T1000 (cell line): ENCODE measurements around the gene SCAMP3.
A peak's percentile ranks its signal among the peaks of the same experiment; 100 is the strongest.

Experiments
- DNase-seq: peaks from one replicate; lab custom pipeline; 2025; ENCODE audit warnings: mixed read lengths; lab: John Stamatoyannopoulos, UW

Gene SCAMP3

DNA sequence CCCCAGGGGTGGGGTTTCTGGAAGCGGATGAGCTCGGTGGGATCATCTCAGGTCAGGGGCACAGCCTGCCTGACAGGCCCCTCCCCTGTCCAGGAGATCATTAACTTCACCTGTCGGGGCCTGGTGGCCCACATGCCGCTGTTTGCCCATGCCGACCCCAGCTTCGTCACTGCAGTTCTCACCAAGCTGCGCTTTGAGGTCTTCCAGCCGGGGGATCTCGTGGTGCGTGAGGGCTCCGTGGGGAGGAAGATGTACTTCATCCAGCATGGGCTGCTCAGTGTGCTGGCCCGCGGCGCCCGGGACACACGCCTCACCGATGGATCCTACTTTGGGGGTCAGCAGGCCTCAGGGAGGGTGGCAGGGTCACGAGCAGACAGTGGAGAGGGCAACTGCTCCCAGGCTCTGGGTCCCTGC lies 23.5 kb upstream of the SCAMP3 start:
- no peak for DNase-seq

DNA sequence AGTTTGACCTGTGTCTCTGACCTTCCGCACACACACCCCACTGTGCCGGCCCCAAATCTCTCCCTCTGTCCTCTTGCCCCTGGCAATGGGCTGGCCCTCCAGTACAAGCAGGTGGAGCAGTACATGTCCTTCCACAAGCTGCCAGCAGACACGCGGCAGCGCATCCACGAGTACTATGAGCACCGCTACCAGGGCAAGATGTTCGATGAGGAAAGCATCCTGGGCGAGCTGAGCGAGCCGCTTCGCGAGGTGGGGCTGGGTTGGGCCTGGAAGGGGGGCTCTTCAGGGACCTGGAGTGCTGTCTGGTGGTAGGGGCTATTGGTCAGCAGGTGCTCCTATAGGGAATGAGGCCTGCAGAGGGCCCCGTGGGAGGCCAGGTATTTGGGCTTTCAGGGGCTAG lies 22.9 kb upstream of the SCAMP3 start:
- no peak for DNase-seq

DNA sequence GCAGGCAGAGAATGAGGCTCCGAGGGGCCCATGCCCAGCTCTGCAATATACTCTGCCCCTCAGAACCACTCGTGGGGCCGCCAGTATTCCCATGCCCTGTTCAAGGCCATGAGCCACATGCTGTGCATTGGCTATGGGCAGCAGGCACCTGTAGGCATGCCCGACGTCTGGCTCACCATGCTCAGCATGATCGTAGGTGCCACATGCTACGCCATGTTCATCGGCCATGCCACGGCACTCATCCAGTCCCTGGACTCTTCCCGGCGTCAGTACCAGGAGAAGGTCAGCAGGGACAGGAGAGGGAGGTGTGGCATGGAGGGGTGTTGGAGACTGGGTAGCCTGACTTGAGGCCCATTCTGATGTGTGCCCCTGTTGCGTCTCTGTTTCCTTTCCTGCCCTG lies 22.3 kb upstream of the SCAMP3 start:
- no peak for DNase-seq

DNA sequence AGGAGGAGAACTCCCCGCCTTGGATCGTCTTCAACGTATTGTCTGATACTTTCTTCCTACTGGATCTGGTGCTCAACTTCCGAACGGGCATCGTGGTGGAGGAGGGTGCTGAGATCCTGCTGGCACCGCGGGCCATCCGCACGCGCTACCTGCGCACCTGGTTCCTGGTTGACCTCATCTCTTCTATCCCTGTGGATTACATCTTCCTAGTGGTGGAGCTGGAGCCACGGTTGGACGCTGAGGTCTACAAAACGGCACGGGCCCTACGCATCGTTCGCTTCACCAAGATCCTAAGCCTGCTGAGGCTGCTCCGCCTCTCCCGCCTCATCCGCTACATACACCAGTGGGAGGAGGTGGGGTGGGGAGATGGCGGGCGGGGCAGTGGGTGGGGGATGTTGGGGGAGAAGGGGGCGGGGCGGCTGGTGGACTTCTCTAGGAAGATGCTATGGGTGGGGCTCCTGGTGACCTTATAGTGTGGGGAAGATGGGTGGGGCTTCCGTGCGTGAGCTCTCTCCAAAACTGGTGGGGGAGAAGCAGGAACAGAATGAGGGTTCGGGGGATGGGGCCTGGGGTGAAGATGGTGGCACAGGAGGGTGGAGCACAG lies 20.4 kb upstream of the SCAMP3 start:
- no peak for DNase-seq

DNA sequence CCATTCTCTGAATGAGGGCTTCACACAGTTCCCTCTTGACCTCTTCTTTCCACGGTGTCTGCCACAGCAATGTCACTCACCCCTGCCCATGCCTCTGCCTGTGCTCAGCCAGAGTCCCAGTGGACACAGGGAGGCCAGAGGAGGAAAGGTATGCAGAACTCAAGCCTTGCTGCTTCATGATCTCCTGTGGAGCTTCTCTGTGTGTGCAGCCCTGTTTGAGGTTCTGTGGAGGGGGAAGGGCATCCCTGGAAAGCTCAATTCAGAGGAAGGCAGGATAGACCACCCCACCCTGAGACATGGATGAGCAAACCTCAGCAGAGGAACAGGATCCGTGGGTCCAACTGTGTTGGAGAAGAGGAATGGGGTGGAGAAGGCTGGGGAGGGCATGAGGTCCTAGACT lies 17.1 kb upstream of the SCAMP3 start:
- DNase-seq = no peak

DNA sequence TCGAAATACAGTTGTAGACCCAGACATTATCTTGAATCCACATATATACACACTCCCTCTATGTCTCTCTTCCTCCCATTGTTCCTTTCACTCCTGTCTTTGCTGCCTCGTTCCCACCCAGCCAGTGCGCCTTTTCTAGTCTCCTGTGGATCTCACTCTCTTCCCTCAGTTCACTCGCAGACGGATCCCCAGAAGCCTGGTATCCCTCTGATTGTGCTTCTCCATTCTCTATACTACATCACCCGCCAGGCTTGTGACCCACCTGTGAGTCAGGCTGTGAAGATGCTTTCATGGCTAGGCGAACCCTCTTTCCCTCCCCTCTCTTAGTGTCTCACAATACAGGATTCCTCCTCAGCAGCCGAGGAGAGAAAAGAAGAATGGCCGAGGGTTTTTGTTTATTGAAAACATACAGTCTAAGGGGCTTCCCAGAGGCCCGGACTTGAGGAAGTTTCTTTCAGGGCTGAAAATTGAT lies 16.6 kb upstream of the SCAMP3 start:
- no peak for DNase-seq

DNA sequence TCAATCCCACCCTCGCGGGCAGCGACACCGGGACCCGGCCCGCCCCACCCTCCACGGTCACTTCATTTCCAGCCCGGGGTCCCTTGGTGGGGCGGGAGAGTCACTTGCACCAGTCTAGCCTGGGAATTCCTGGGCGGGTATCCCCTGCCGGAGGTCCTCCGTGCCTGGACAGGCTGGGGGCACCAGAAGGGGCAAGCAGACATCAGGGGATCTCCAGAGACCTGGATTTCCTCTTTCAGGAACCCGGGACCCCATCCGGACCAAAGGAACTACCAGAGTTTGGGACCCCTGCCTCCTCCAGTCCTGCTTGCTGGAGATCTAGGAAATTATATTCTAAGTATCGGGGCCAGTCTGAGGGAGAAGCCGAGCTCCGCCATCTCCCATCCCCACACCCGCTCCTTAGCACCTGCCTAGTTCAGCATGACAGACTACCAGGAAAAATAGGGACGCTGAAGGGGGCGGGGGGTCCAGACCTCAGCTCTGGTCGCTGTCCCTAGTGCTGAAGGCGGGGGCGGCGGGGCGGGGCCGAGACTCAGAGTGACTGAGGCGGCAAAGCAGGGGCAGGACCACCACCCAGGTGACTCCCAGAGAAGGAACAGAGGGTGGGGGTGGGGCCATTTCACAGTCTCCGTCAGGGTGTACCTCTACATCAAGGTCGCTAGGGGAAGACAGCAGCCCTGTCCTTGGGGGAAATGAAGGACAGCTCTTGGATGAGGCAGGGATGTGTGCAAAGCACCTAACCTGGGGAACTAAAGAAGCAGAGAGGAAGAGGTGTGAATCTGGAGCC lies 15.9 kb upstream of the SCAMP3 start:
- DNase-seq = no peak

DNA sequence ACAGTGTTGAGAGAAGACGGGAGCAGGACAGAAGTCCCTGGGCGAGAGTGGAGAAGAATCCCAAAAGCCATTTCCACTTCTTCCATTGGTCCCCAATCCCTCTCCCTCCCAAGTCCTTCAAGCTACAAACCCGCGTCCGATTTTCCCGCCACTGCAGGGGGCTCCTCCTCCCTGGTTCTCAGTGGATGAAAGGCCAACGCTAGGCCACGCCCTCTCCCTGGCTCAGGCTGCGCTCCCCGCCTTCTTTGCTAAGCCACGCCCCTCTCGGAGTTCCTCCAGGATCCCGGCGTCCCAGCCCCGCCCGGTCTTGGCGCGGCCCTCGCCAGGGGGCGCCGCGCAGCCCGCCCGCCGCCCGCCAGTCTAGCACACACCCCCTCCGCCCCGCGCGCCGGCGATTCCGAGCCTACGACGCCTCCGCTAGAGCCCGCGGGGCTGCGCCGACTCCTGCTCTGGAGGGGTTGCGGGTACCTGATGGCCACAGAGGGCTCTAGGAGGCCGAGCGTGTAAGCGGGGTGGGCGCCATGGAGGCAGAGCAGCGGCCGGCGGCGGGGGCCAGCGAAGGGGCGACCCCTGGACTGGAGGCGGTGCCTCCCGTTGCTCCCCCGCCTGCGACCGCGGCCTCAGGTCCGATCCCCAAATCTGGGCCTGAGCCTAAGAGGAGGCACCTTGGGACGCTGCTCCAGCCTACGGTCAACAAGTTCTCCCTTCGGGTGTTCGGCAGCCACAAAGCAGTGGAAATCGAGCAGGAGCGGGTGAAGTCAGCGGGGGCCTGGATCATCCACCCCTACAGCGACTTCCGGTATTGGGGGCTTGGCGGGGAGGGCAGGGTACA lies 15.1 kb upstream of the SCAMP3 start, which contains the start of gene HCN3:
HCN3 (plus strand) TSS at position 394 of the 832 bp plus-strand sequence; CDS start at position 522, 128 bp downstream.
- peak; percentile 92 for DNase-seq

DNA sequence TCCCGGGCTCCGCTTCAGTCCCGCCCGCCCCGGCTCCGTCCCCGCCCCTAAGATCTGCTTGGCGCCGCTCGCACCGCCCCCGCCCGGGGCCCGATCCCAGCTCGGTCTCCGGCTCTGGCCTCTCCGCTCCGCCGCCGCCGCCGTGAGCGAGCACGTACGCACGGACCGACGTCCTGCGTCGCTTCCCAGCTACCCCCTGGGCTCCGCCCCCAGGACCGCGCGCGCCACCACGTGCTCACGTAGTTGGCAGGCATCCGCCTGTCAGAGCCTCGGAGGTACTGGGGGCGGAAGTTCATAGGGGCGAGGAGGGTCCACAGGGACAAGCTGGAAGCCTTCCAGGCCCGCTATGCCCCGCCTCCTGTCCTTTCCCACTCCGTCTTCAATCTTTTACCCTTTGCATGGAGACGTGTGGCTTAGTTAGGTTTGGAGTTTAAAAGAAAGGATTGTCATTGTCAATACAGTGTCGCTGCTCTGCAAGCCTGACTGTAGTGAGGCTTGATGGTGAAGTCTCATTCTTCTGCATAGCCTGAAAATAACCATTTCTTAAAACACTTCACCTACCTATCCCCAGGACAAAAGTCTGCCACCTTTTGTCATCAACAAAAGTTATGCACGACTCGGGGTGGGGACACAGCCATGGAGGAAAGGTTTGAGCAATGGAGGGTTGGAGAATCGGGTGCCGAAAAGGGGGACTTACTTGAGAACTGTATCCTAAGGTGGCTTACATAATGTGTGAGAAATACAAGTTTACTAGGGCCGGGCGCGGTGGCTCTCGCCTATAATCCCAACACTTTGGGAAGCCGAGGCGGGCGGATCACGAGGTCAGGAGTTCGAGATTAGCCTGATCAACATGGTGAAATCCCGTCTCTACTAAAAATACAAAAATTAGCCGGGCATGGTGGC lies 11.4 kb upstream of the SCAMP3 start, which contains the start of gene CLK2:
CLK2 (minus strand) TSS at position 162 of the 903 bp plus-strand sequence. CDS start 2,527 bp downstream, outside the sequence.
- peak; percentile 88 for DNase-seq

DNA sequence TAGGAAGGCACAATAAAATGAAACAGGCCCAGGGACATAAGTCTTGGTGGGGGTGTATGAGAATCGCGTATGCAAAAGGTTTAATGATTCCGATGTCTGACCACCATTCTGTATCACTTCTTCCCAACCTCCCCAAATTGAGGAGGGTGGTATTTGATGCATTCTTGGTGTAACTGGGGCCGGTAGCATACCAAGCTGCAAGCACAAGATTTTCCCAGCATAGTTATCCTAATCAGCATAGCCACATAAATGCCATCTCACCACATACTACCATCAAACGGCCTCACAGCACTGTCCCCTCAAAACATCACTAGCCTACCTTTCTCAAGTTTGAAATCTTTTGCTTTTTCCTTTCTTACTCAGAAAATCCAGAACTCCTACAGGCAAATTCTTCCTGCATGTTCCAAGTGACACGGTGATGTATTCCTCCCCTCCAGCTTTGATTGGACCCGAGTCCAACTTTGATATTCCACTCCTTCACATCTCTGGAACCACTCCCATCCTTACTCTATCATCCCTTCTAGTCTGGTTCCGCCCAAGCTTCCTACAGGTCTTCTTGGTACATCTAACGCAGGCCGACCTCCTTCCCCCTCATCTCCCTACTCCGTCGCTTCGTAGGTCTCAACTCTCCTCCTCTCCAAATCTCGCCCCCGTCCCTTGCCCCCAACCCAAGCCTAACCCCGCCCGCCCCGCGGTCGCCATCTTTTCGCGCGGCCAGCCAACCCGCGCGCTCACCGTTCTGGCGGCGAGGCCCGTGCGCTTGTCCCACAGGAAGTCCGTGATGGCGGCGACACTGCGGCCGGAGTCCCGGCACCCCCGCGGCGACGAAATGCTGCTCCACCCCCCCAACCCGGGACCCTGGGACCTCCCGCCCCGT lies 10.5 kb upstream of the SCAMP3 start:
- no peak for DNase-seq

DNA sequence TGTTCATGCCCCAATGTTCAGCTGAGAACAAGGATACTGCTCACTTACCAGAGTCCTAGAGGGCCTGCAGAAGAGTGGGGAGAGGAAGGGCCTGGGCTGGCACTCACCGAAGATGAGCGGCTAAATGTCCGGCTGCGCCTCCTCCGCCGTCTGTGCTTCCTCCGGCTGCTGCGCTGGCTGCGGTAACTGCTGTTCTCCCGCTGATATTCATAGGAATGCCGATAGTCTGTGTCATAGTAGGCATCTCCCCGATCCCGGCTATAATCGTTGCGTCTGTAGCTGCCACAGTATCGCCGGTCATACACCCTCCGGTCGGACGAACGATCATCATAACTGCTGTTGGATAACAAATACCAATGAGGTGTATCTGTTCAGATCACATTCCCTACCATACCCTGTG lies 7.2 kb upstream of the SCAMP3 start:
- no peak for DNase-seq

DNA sequence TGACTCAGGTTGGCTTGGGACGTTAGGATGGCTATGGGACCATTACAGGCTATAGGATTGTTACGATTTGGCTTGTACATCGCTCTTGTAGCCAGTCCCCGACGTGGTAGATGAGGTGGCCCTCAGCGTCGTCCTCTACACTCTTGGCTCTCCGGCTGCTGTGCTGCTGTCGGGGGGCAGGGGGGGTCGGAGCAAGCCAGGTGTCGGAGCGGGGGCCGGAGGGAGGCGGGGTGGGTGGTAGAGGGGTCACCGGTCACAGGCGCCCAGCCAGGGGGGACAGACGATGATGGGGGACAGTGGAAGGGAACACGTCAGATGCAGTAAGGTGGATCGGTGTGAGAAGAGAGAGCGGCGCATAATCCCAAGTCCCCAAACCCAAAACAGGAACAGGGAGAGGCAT lies 6.5 kb upstream of the SCAMP3 start:
- no peak for DNase-seq

DNA sequence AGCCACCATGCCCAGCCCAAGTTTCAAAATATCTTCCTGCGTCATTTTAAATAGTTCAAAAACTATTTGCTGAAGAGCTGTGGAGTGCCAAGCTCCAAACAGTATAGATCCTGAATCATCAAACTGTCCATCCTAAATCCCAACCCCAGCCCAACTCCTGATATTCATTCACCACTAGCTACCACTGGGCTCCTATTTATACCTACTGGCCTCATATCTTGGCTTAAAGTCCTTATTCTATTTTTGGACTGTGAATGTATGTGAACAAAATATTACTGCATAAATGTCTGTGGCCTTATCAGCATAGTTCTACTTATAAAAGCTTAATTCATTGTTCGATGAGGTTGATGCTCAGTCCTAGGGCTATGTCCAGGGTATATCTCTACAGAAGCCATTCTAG lies 5.2 kb upstream of the SCAMP3 start:
- DNase-seq = no peak

DNA sequence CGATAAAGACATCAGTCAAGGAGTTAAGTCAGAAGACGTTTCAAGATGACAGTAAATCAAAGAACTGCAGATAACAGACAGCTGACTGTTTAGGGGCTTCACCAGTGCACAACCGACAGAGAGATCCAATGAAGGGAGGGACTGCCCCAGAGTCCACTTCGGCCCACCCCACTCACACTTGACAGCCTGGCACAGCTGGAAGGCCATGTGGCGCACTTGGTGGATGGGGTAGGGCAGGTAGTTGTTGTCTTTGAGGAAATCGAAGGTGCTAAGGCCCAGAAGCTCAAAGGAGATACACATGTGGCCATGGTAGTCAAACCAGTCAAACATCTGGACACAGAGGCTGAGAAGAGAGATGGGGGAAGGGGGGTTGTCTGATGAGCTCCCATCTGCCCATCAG lies 4.4 kb upstream of the SCAMP3 start:
- DNase-seq = no peak

DNA sequence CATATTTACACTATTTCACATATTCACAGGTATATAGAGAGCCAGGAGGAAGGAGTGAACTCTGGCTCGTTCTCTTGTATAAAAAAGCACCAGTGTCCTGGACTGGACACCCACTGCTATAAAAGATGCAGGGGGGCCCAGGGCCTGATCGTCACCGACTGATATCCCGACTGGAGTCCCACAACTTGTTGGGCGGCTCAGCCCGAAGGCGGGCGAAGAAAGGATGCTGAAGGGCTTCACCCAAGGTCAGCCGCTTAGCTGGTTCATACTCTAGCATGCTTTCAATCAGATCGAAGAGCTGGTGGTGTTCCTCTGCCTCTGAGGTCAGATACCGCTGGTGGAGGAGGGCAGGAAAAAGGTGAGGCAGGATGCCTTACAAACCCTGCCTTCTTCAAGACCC lies 907 bp upstream of the SCAMP3 start:
- no peak for DNase-seq

DNA sequence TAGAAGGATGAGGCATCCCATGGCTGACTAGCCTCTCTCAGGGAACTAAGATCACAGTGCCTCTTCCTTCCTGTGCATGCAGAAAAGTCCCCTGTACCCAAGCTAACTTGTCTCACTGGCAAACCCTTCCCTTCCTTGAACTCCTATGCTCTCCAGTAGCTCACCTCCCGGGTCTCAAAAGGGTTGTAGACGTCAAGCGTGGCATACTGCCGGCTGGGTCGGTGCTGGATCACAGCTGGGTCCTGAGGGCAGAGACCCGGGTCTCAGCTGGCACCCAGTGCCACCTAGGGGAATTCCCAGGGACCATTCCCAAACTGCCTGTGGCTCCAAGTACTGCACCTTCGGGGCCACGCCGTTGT lies 688 bp downstream of the SCAMP3 start:
- DNase-seq = no peak

DNA sequence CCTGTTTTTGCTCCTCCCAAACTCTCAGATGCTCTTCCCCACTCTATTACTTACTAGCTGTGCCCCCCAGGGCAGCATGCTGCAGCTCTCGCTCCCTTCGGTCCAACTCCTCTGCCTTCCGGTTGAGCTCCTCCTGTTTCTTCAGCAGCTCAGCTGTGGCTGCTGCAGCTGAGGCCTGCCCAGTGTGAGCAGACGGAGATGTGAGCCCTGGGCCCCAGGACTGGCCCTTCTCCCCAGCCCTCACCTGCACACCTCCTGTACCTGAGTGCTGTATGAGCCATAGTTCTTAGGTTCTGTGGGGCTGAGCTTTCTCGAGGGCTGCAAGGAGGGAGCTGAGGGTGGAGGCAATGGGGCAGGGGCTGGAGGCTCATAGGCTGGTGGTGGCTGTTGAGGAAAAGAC lies 1.9 kb downstream of the SCAMP3 start:
- no peak for DNase-seq

DNA sequence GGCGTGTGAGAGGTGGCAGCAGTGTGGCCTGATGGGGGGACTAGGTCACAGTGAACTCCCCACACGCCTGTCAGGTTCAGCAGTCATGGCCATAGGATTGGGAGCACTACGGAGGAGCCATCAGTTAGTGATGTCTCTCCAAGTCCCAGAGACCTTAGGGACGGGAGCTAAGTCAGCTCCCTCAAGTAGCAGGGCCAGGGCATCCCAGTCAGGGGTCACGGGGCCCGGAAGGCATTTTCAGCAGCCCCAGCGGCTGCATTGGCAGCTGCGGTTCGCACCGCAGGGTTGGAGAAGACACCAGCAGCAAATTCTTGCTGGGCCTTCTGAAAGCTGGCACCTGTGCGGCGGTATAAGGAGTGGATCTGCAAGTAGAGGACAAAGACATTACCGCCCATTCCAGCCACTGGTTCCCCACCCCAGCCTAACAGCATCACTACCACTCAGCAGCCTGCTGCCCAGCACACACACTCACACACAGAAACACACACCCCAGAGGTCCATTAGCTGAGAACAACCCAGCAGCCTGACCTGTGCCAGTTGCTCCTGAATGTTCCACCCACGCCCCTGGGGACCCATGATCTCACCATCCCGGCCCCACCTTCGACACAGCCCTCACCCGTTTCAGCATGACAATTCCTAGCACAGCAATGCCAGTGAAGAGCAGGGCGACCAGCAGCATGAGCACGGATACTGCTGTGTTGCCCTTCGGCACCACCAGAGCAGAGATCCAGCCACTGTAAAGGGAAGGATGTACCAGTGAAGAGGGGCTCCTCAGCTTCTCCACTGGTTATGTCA lies 5.9 kb downstream of the SCAMP3 start:
- no peak for DNase-seq

DNA sequence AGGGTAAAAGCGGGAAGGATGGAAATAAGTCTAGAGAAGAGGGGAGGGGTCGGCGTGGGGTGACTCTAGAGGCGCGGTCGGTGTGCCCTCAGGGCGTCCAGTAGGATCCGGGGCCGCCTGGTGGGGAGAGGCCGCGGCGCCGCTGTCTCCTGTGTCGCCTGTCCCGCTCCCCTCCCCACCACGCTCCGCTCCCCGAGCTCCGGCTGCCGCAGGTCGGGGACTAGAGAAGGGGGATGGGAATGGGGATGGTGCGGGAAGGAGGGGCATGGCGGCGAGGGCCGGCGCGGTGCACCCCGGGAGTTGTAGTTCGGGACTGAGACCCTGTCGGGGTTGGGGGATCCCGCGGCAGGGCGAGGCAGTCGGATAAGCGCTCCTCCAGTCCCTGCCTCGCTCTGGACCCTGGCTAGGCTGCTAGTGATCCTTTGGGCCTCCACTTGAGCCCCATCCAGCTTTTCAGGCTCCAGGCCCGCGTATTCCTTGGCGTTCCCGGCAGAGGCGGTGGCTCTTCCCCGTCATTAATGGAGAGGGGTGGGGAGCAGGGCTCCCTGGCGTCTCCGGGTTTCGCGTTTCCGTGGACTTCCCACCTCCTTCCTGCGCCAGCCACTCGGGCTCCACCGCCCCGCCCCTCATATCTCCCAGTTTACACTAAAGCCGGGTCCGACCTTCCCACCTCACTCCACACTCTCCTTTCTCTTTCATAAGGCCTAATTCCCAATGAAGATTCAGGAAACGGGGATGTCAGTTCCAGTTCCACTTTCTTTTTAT lies 6.7 kb downstream of the SCAMP3 start, which contains the start of gene ENTREP3:
ENTREP3 (minus strand) TSS at position 241 of the 765 bp plus-strand sequence. CDS start 606 bp downstream, outside the sequence.
- peak; percentile 74 for DNase-seq
